Measurements from ENCODE around the gene ZPR1.
A peak's percentile ranks its signal among the peaks of the same experiment; 100 is the strongest.
"Not testable (repeated sequence)": the region's sequence is repeated elsewhere in the genome, so short reads cannot be mapped to it uniquely, and the experiment has no call there.

ZPR1 gene

GRCh38 chr11:116823031-116823843 is 35.4 kb upstream of the ZPR1 start, which contains the start of gene APOA4:
APOA4 (minus strand) TSS chr11:116823304; CDS start chr11:116823191, 113 bp downstream.
- DNase-seq, result no peak

GRCh38 chr11:116822575-116822974 is 34.8 kb upstream of the ZPR1 start:
- DNase-seq, result no peak

- DNase-seq, result no peak
Measured at GRCh38 chr11:116821050-116821918, 33.5 kb upstream of the ZPR1 start.

- DNase-seq, result no peak
Measured at GRCh38 chr11:116819049-116819448, 31.2 kb upstream of the ZPR1 start.

- DNase-seq, result no peak
Measured at GRCh38 chr11:116814502-116814901, 26.7 kb upstream of the ZPR1 start.

GRCh38 chr11:116813781-116814471 is 26.1 kb upstream of the ZPR1 start:
- DNase-seq, result no peak

- no peak for DNase-seq
Measured at GRCh38 chr11:116813170-116813569, 25.3 kb upstream of the ZPR1 start.

GRCh38 chr11:116812109-116812508 is 24.3 kb upstream of the ZPR1 start:
- no peak for DNase-seq

GRCh38 chr11:116811194-116811593 is 23.4 kb upstream of the ZPR1 start:
- no peak for DNase-seq

- DNase-seq, result no peak
Measured at GRCh38 chr11:116808262-116809175, 20.7 kb upstream of the ZPR1 start.

GRCh38 chr11:116807601-116808261 is 19.9 kb upstream of the ZPR1 start:
- no peak for DNase-seq

GRCh38 chr11:116804001-116804400 is 16.2 kb upstream of the ZPR1 start:
- no peak for DNase-seq

GRCh38 chr11:116801662-116802061 is 13.8 kb upstream of the ZPR1 start:
- not testable (repeated sequence) for DNase-seq

- DNase-seq, result no peak
Measured at GRCh38 chr11:116800610-116801009, 12.8 kb upstream of the ZPR1 start.

GRCh38 chr11:116798368-116798767 is 10.5 kb upstream of the ZPR1 start:
- no peak for DNase-seq

- DNase-seq, result no peak
Measured at GRCh38 chr11:116797816-116798215, 10.0 kb upstream of the ZPR1 start.

GRCh38 chr11:116796548-116796947 is 8.7 kb upstream of the ZPR1 start:
- DNase-seq, result no peak

- DNase-seq, result no peak
Measured at GRCh38 chr11:116794851-116795250, 7.0 kb upstream of the ZPR1 start.

- DNase-seq, result no peak
Measured at GRCh38 chr11:116793772-116794097, 5.9 kb upstream of the ZPR1 start.

- DNase-seq, result peak; percentile 75
Measured at GRCh38 chr11:116792869-116793771, 5.3 kb upstream of the ZPR1 start.
